ENCODE results near the gene RAB18. TPM values are rescaled to one million over a fixed set of nuclear protein-coding genes. Genes with fewer than 3 reads are reported as not detected.

The RAB18 gene
- total and polyA plus RNA-seq, 2 donors (not counting 1 experiment from before 2014, with no cell fraction given) = 8.4 to 60.5 TPM

- H3K4me3 ChIP-seq (ENCODE audit: control extremely low read depth in 1 of 5, extremely low read depth in 1 of 5, insufficient read depth in 1 of 5, low read depth in 2 of 5, low read length in 4 of 5) = no peak overlapping the region
- no peaks in the 10 kb centered on the region for H3K79me2 ChIP-seq (ENCODE audit: control insufficient read depth, insufficient read depth, low read length)
- no peak overlapping the region for H2AFZ ChIP-seq (ENCODE audit: insufficient read depth, low read depth, low read length, poor library complexity, severe bottlenecking)
- H3K4me1 ChIP-seq (ENCODE audit: control insufficient read depth in 2 of 2, insufficient read depth in 2 of 2, low read length in 2 of 2) = peaks cover 0 to 3% of the 10 kb centered on the region in 2 donors
- peaks cover 2% of the 10 kb centered on the region for H3K9me3 Mint-ChIP-seq (ENCODE audit: insufficient read depth)
- ChIA-PET POLR2A (no interaction called here), CTCF (no interaction called here)
- no peaks in the 10 kb centered on the region for H4K20me1 ChIP-seq (ENCODE audit: control insufficient read depth, insufficient read depth, low read length, poor library complexity, severe bottlenecking)
- TF ChIP-seq EZH2 (IDR thresholded peaks at IDR 0.05; ENCODE audit: borderline replicate concordance, insufficient read depth, low read depth, low read length, poor library complexity, severe bottlenecking) = no peak
- no peak for TF ChIP-seq CTCF (IDR thresholded peaks at IDR 0.05)
- peaks cover 0 to 8% (median 0%) of the 10 kb centered on the region in 4 experiments for H3K27me3 ChIP-seq (replicated peaks in 1 of 4; ENCODE audit: control extremely low read depth in 1 of 4, control insufficient read depth in 3 of 4, insufficient read depth in 4 of 4, low read length in 3 of 4)
- H3K36me3 ChIP-seq (replicated peaks in 1 of 2; ENCODE audit: control extremely low read depth in 1 of 2, control insufficient read depth in 1 of 2, extremely low read depth in 1 of 2, insufficient read depth in 2 of 2, low read length in 1 of 2) = no peaks in the 10 kb centered on the region
- no peak overlapping the region for H3K4me3 Mint-ChIP-seq
- no peak for ATAC-seq (ENCODE audit: low read depth)
- H3K27ac Mint-ChIP-seq = no peak overlapping the region
- intact Hi-C loops (cut with micrococcal nuclease) = no loop called here
- no peak overlapping the region for H3K27ac ChIP-seq (ENCODE audit: low read length in 2 of 2)
- H3K4me2 ChIP-seq (replicated peaks; ENCODE audit: low read depth, low read length, poor library complexity, severe bottlenecking) = no peak overlapping the region
- no peak for DNase-seq
- H3K9me3 ChIP-seq (ENCODE audit: control extremely low read depth in 1 of 3, control insufficient read depth in 2 of 3, insufficient read depth in 1 of 3, low read length in 2 of 3) = no peaks in the 10 kb centered on the region
- no peak overlapping the region for H3K9ac ChIP-seq (ENCODE audit: low read length)
- 94% methylated on average over 5 of the region's 10 CpGs for WGBS (ENCODE audit: insufficient coverage)
- H3K27me3 Mint-ChIP-seq = peaks cover 30% of the 10 kb centered on the region
- peaks cover 4% of the 10 kb centered on the region for H3K4me1 Mint-ChIP-seq
Measured at GRCh38 chr10:27482984-27483956, 20.8 kb upstream of the RAB18 start.

- no peak overlapping the region for H2AFZ ChIP-seq (ENCODE audit: insufficient read depth, low read depth, low read length, poor library complexity, severe bottlenecking)
- Mint-ChIP-seq H3K4me1 (peaks cover 4% of the 10 kb centered on the region), H3K9me3 (ENCODE audit: insufficient read depth) (peaks cover 2% of the 10 kb centered on the region), H3K27ac (no peak overlapping the region), H3K27me3 (peaks cover 44% of the 10 kb centered on the region), H3K4me3 (no peak overlapping the region)
- TF ChIP-seq CTCF (IDR thresholded peaks at IDR 0.05) (no peak), EZH2 (IDR thresholded peaks at IDR 0.05; ENCODE audit: borderline replicate concordance, insufficient read depth, low read depth, low read length, poor library complexity, severe bottlenecking) (no peak)
- H3K79me2 ChIP-seq (ENCODE audit: control insufficient read depth, insufficient read depth, low read length) = no peaks in the 10 kb centered on the region
- H3K27ac ChIP-seq (ENCODE audit: low read length in 2 of 2) = no peak overlapping the region
- DNase-seq (no peak), ATAC-seq (ENCODE audit: low read depth) (no peak)
- H3K4me1 ChIP-seq (ENCODE audit: control insufficient read depth in 2 of 2, insufficient read depth in 2 of 2, low read length in 2 of 2) = peaks cover 0 to 3% of the 10 kb centered on the region in 2 donors
- no peaks in the 10 kb centered on the region for H4K20me1 ChIP-seq (ENCODE audit: control insufficient read depth, insufficient read depth, low read length, poor library complexity, severe bottlenecking)
- no peak overlapping the region for H3K9ac ChIP-seq (ENCODE audit: low read length)
- ChIA-PET CTCF (no interaction called here), POLR2A (no interaction called here)
- no peak overlapping the region for H3K4me2 ChIP-seq (replicated peaks; ENCODE audit: low read depth, low read length, poor library complexity, severe bottlenecking)
- no CpG with 5 or more reads among the region's 2 CpGs for WGBS (ENCODE audit: insufficient coverage)
- H3K27me3 ChIP-seq (replicated peaks in 1 of 4; ENCODE audit: control extremely low read depth in 1 of 4, control insufficient read depth in 3 of 4, insufficient read depth in 4 of 4, low read length in 3 of 4) = peaks cover 0 to 8% (median 0%) of the 10 kb centered on the region in 4 experiments
- no peaks in the 10 kb centered on the region for H3K36me3 ChIP-seq (replicated peaks in 1 of 2; ENCODE audit: control extremely low read depth in 1 of 2, control insufficient read depth in 1 of 2, extremely low read depth in 1 of 2, insufficient read depth in 2 of 2, low read length in 1 of 2)
- no peak overlapping the region for H3K4me3 ChIP-seq (ENCODE audit: control extremely low read depth in 1 of 5, extremely low read depth in 1 of 5, insufficient read depth in 1 of 5, low read depth in 2 of 5, low read length in 4 of 5)
- H3K9me3 ChIP-seq (ENCODE audit: control extremely low read depth in 1 of 3, control insufficient read depth in 2 of 3, insufficient read depth in 1 of 3, low read length in 2 of 3) = peaks cover 0 to under 1% (median 0%) of the 10 kb centered on the region in 3 donors
- intact Hi-C loops (cut with micrococcal nuclease) = no loop called here
Measured at GRCh38 chr10:27485368-27485767, 18.7 kb upstream of the RAB18 start.

All from B cell (primary cell).